HepG2 (cell line): Measurements from ENCODE around the gene LMAN1L. TPM values are rescaled to one million over a fixed set of nuclear protein-coding genes. Genes with fewer than 3 reads are reported as not detected.

Experiments used
- AKAP8 ChIP-seq: sonication (generic); formaldehyde crosslinking; IDR thresholded peaks from 2 replicates; pipeline ENCODE4 v1.5.1; 2020; ENCODE audit warnings: mild to moderate bottlenecking, missing genetic modification reagents
- ARNT2 ChIP-seq: sonication (generic); formaldehyde crosslinking; IDR thresholded peaks from 2 replicates; pipeline ENCODE4 v1.8.0; 2022; ENCODE audit warnings: mild to moderate bottlenecking, low read depth, missing genetic modification reagents, moderate library complexity
- FOXA3 ChIP-seq: IDR thresholded peaks from 2 replicates; pipeline ENCODE4 v1.6.1; 2016; ENCODE audit warnings: missing genetic modification reagents, missing compliant biosample characterization
- GFI1 ChIP-seq: sonication (generic); formaldehyde crosslinking; IDR thresholded peaks from 2 replicates; pipeline ENCODE4 v1.5.0; 2020; ENCODE audit warnings: missing genetic modification reagents, mild to moderate bottlenecking, borderline replicate concordance
- HNRNPK ChIP-seq: fragments of 200-400 bp; formaldehyde crosslinking; IDR thresholded peaks from 2 replicates; pipeline ENCODE4 v1.6.1; 2018; ENCODE audit warnings: low read length, low read depth, moderate library complexity, mild to moderate bottlenecking; ENCODE audit not compliant: poor library complexity, severe bottlenecking
- MIER2 ChIP-seq: IDR thresholded peaks from 2 replicates; pipeline ENCODE4 v1.6.1; 2016; ENCODE audit warnings: missing biosample characterization, missing genetic modification reagents
- PAWR ChIP-seq: sonication (generic); formaldehyde crosslinking; IDR thresholded peaks from 2 replicates; pipeline ENCODE4 v1.4.0; 2020; ENCODE audit warnings: missing genetic modification reagents, mild to moderate bottlenecking, borderline replicate concordance
- SMAD1 ChIP-seq: sonication (generic); formaldehyde crosslinking; IDR thresholded peaks from 2 replicates; pipeline ENCODE4 v1.4.0; 2020; ENCODE audit warnings: missing genetic modification reagents, low read depth, mild to moderate bottlenecking, borderline replicate concordance
- TP53 ChIP-seq: sonication (generic); formaldehyde crosslinking; conservative IDR thresholded peaks from 2 replicates; pipeline ENCODE4 v1.4.0; 2020; ENCODE audit warnings: missing genetic modification reagents
- ZNF207 ChIP-seq: fragments of 450-650 bp; IDR thresholded peaks from 2 replicates; pipeline ENCODE4 v1.6.1; 2016; ENCODE audit warnings: antibody characterized with exemption, borderline replicate concordance
- ZNF256 ChIP-seq: sonication (generic); formaldehyde crosslinking; conservative IDR thresholded peaks from 2 replicates; pipeline ENCODE4 v1.4.0; 2020; ENCODE audit warnings: missing genetic modification reagents
- ZNF263 ChIP-seq: sonication (generic); formaldehyde crosslinking; IDR thresholded peaks from 2 replicates; pipeline ENCODE4 v1.4.0; 2020; ENCODE audit warnings: missing genetic modification reagents
- ZNF30 ChIP-seq: sonication (generic); formaldehyde crosslinking; IDR thresholded peaks from 2 replicates; pipeline ENCODE4 v1.5.0; 2020; ENCODE audit warnings: mild to moderate bottlenecking, missing genetic modification reagents
- ZNF441 ChIP-seq: sonication (generic); formaldehyde crosslinking; IDR thresholded peaks from 2 replicates; pipeline ENCODE4 v1.7.0; 2021; ENCODE audit warnings: missing genetic modification reagents, borderline replicate concordance
- ZNF7 ChIP-seq: IDR thresholded peaks from 2 replicates; pipeline ENCODE4 v1.6.1; 2016; ENCODE audit warnings: missing biosample characterization, missing genetic modification reagents
- ZNF746 ChIP-seq: sonication (generic); formaldehyde crosslinking; IDR thresholded peaks from 2 replicates; pipeline ENCODE4 v1.8.0; 2022; ENCODE audit warnings: mild to moderate bottlenecking, missing genetic modification reagents
- ZSCAN9 ChIP-seq: IDR thresholded peaks from 2 replicates; pipeline ENCODE4 v1.6.1; 2016; ENCODE audit warnings: borderline replicate concordance
- polyA plus RNA-seq, 8 experiments: library from polyadenylated mRNA; depleted of rRNA in 3 of 8; stranded (reverse) in 7 of 8; unstranded in 1 of 8; fragments of >200 nt; fragmentation: Illumina TruSeq in 4 of 8; extraction: Trizol in 4 of 8; gene quantifications; 2 replicates each; pipeline versions ENCODE4 v1.2.1 to v1.2.3, GENCODE V29; 2011 to 2016; ENCODE audit warnings: low read depth in 4 of 8, missing spikeins in 1 of 8, mixed read lengths in 1 of 8; ENCODE audit not compliant: insufficient read depth in 1 of 8
- total RNA-seq, 5 experiments: library from RNA; depleted of rRNA; stranded (reverse); fragments of >200 nt; fragmentation: Illumina TruSeq; extraction: Trizol; gene quantifications; 2 replicates each; pipeline ENCODE4 v1.2.3, GENCODE V29; 2016; ENCODE audit warnings: low read depth in 1 of 5
- TF ChIP-seq, protein P1 (sequence below): sonication (generic); formaldehyde crosslinking; IDR thresholded peaks from 2 replicates; pipeline ENCODE4 v1.4.0; 2020; ENCODE audit warnings: missing genetic modification reagents
- TF ChIP-seq, protein P2 (sequence below): sonication (generic); formaldehyde crosslinking; conservative IDR thresholded peaks from 2 replicates; pipeline ENCODE4 v1.4.0; 2020; ENCODE audit warnings: mild to moderate bottlenecking, missing genetic modification reagents, moderate library complexity
- TF ChIP-seq, protein P3 (sequence below): sonication (generic); formaldehyde crosslinking; IDR thresholded peaks from 2 replicates; pipeline ENCODE4 v1.5.0; 2020; ENCODE audit warnings: mild to moderate bottlenecking, missing genetic modification reagents

Gene LMAN1L
- total and polyA plus RNA-seq, 2 of the 13 experiments (the other 11 are each of a cell fraction or from before 2014, with no cell fraction given) = not detected

DNA sequence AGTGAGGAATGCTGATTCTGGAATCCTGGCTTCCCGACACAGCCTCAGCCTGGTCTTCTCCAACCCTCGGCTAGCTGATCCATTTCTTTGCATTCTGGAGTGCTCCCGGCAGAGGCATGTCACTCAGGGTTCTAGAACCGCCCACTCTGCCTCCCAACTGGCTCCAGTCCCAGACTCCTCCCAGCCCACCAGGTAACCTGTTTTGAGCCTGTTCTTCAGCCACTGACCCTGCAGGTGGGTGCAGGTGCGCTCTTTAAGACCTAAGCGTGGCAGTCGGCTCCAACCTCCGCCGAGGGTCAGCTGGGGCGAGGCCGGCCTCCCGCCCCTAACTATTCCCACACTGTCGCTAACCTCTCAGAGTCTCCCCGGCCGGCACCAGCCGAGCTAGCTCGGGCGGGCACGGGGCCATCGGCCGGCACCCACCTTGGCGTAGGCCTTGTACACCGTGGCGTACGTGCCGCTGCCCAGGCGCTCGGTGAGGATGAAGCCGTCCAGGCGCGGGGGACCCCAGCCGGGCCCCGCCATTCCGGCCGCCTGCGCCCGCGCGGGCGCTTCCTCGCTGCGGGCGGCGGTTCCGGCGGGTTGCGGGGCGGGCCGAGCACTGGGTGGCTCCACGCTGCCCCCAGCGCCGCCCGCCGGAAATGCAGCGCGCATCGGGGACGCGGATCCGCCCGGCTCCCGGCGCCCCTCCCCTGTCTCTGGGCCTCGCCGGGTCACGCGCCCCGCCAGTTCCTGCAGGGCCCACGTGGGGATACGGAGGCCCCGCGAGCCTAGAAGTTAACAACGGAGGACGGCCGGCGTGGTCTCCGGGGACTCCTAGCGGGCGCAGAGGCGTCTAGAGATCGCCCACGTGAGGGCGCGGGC lies 30.2 kb downstream of the LMAN1L start, which contains the start of gene ULK3 (continued):
- TF ChIP-seq, protein P1, sequence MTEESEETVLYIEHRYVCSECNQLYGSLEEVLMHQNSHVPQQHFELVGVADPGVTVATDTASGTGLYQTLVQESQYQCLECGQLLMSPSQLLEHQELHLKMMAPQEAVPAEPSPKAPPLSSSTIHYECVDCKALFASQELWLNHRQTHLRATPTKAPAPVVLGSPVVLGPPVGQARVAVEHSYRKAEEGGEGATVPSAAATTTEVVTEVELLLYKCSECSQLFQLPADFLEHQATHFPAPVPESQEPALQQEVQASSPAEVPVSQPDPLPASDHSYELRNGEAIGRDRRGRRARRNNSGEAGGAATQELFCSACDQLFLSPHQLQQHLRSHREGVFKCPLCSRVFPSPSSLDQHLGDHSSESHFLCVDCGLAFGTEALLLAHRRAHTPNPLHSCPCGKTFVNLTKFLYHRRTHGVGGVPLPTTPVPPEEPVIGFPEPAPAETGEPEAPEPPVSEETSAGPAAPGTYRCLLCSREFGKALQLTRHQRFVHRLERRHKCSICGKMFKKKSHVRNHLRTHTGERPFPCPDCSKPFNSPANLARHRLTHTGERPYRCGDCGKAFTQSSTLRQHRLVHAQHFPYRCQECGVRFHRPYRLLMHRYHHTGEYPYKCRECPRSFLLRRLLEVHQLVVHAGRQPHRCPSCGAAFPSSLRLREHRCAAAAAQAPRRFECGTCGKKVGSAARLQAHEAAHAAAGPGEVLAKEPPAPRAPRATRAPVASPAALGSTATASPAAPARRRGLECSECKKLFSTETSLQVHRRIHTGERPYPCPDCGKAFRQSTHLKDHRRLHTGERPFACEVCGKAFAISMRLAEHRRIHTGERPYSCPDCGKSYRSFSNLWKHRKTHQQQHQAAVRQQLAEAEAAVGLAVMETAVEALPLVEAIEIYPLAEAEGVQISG (CRISPR knock-in tag) = peak; percentile 88
- 0 out of 2 replicates have a peak, but pooled peaks have one; percentile 62 for TF ChIP-seq ZNF441 (CRISPR knock-in tag)
- no peak for TF ChIP-seq ZNF7 (CRISPR knock-in tag)
- TF ChIP-seq ZNF746 = no peak
- TF ChIP-seq ZNF30 (CRISPR knock-in tag) = no peak
- 0 out of 2 replicates have a peak, but pooled peaks have one; percentile 14 for TF ChIP-seq MIER2 (CRISPR knock-in tag)
- no peak for TF ChIP-seq GFI1
- TF ChIP-seq, protein P2, sequence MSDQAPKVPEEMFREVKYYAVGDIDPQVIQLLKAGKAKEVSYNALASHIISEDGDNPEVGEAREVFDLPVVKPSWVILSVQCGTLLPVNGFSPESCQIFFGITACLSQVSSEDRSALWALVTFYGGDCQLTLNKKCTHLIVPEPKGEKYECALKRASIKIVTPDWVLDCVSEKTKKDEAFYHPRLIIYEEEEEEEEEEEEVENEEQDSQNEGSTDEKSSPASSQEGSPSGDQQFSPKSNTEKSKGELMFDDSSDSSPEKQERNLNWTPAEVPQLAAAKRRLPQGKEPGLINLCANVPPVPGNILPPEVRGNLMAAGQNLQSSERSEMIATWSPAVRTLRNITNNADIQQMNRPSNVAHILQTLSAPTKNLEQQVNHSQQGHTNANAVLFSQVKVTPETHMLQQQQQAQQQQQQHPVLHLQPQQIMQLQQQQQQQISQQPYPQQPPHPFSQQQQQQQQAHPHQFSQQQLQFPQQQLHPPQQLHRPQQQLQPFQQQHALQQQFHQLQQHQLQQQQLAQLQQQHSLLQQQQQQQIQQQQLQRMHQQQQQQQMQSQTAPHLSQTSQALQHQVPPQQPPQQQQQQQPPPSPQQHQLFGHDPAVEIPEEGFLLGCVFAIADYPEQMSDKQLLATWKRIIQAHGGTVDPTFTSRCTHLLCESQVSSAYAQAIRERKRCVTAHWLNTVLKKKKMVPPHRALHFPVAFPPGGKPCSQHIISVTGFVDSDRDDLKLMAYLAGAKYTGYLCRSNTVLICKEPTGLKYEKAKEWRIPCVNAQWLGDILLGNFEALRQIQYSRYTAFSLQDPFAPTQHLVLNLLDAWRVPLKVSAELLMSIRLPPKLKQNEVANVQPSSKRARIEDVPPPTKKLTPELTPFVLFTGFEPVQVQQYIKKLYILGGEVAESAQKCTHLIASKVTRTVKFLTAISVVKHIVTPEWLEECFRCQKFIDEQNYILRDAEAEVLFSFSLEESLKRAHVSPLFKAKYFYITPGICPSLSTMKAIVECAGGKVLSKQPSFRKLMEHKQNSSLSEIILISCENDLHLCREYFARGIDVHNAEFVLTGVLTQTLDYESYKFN = 0 out of 2 replicates have a peak, but pooled peaks have one; percentile 34
- TF ChIP-seq HNRNPK = no peak
- no peak for TF ChIP-seq TP53 (CRISPR knock-in tag)
- TF ChIP-seq, protein P3, sequence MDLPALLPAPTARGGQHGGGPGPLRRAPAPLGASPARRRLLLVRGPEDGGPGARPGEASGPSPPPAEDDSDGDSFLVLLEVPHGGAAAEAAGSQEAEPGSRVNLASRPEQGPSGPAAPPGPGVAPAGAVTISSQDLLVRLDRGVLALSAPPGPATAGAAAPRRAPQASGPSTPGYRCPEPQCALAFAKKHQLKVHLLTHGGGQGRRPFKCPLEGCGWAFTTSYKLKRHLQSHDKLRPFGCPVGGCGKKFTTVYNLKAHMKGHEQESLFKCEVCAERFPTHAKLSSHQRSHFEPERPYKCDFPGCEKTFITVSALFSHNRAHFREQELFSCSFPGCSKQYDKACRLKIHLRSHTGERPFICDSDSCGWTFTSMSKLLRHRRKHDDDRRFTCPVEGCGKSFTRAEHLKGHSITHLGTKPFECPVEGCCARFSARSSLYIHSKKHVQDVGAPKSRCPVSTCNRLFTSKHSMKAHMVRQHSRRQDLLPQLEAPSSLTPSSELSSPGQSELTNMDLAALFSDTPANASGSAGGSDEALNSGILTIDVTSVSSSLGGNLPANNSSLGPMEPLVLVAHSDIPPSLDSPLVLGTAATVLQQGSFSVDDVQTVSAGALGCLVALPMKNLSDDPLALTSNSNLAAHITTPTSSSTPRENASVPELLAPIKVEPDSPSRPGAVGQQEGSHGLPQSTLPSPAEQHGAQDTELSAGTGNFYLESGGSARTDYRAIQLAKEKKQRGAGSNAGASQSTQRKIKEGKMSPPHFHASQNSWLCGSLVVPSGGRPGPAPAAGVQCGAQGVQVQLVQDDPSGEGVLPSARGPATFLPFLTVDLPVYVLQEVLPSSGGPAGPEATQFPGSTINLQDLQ = no peak
- no peak for TF ChIP-seq ARNT2 (CRISPR knock-in tag)
- no peak for TF ChIP-seq FOXA3 (CRISPR knock-in tag)
- no peak for TF ChIP-seq ZNF256
- peak; percentile 98 for TF ChIP-seq ZNF263 (CRISPR knock-in tag)
- TF ChIP-seq ZNF207 = no peak
- TF ChIP-seq PAWR = 0 out of 2 replicates have a peak, but pooled peaks have one; percentile 65
- TF ChIP-seq AKAP8 (CRISPR knock-in tag) = peak; percentile 94
- TF ChIP-seq ZSCAN9 (CRISPR knock-in tag) = no peak
- no peak for TF ChIP-seq SMAD1 (CRISPR knock-in tag)
